Occipital lobe (tissue), 2 donors: Measurements from ENCODE around the gene TRPV2. TPM values are rescaled to one million over a fixed set of nuclear protein-coding genes. Genes with fewer than 3 reads are reported as not detected.

Experiments used
- DNase-seq: peaks from one replicate; lab custom pipeline; 2025; lab: John Stamatoyannopoulos, UW
- total RNA-seq: library from RNA; depleted of rRNA; stranded (reverse); fragments of >200 nt; gene quantifications from one replicate; pipeline ENCODE4 v1.2.3, GENCODE V29; 2014

TRPV2 gene
- total RNA-seq, 1 donor from 2014 or later, result 2.0 TPM

- DNase-seq, result no peak
Observed at GRCh38 chr17:16453493-16453851, 38.1 kb downstream of the TRPV2 start.

GRCh38 chr17:16455997-16456741 lies 40.8 kb downstream of the TRPV2 start:
- DNase-seq, result no peak

- no peak for DNase-seq
Observed at GRCh38 chr17:16456742-16457316, 41.5 kb downstream of the TRPV2 start.

- no peak for DNase-seq
Observed at GRCh38 chr17:16459271-16459670, 43.9 kb downstream of the TRPV2 start.

GRCh38 chr17:16459855-16460550 lies 44.6 kb downstream of the TRPV2 start:
- no peak for DNase-seq

GRCh38 chr17:16460796-16461605 lies 45.6 kb downstream of the TRPV2 start:
- DNase-seq, result no peak

GRCh38 chr17:16461606-16461866 lies 46.2 kb downstream of the TRPV2 start:
- no peak for DNase-seq

- DNase-seq, result no peak
Observed at GRCh38 chr17:16462070-16462864, 46.9 kb downstream of the TRPV2 start.

- no peak for DNase-seq
Observed at GRCh38 chr17:16463358-16464302, 48.3 kb downstream of the TRPV2 start.

- DNase-seq, result no peak
Observed at GRCh38 chr17:16464303-16465051, 49.1 kb downstream of the TRPV2 start.

GRCh38 chr17:16465052-16465312 lies 49.6 kb downstream of the TRPV2 start:
- no peak for DNase-seq

GRCh38 chr17:16465861-16466338 lies 50.5 kb downstream of the TRPV2 start:
- DNase-seq, result no peak

- no peak for DNase-seq
Observed at GRCh38 chr17:16466407-16466806, 51.0 kb downstream of the TRPV2 start.

- DNase-seq, result no peak
Observed at GRCh38 chr17:16467044-16467443, 51.7 kb downstream of the TRPV2 start.

- DNase-seq, result no peak
Observed at GRCh38 chr17:16467886-16468285, 52.5 kb downstream of the TRPV2 start.

GRCh38 chr17:16468428-16468992 lies 53.1 kb downstream of the TRPV2 start:
- no peak for DNase-seq

GRCh38 chr17:16470265-16470664 lies 54.9 kb downstream of the TRPV2 start:
- DNase-seq, result no peak

GRCh38 chr17:16471295-16471694 lies 55.9 kb downstream of the TRPV2 start:
- DNase-seq, result no peak

GRCh38 chr17:16472539-16472938 lies 57.2 kb downstream of the TRPV2 start:
- no peak for DNase-seq
